ENCODE data around the gene CFP. TPM values are rescaled to one million over a fixed set of nuclear protein-coding genes. Genes with fewer than 3 reads are reported as not detected.

The CFP gene
- polyA plus RNA-seq, 1 donor from 2014 or later = 4.8 TPM

- H4K20me1 ChIP-seq (ENCODE audit: insufficient read depth) = no peaks in the 10 kb centered on the region
- no peak overlapping the region for H3K4me3 ChIP-seq (ENCODE audit: low read length)
- H3K9me2 ChIP-seq (ENCODE audit: insufficient read depth, low read length) = no peaks in the 10 kb centered on the region
- no peaks in the 10 kb centered on the region for H3F3A ChIP-seq (ENCODE audit: insufficient read depth, low read length, poor library complexity, severe bottlenecking)
- no peaks in the 10 kb centered on the region for H3K27me3 ChIP-seq (ENCODE audit: insufficient read depth, low read depth, low read length)
- H3K4me2 ChIP-seq (ENCODE audit: low read length) = no peak overlapping the region
- H3K36me3 ChIP-seq (ENCODE audit: insufficient read depth, low read length) = no peaks in the 10 kb centered on the region
- TF ChIP-seq REST (IDR thresholded peaks at IDR 0.05; ENCODE audit: borderline replicate concordance) (no peak), RAD21 (conservative IDR thresholded peaks at IDR 0.05) (no peak), SMC3 (conservative IDR thresholded peaks at IDR 0.05; ENCODE audit: poor library complexity) (no peak), MXI1 (conservative IDR thresholded peaks at IDR 0.05; ENCODE audit: poor library complexity, severe bottlenecking) (no peak)
- H3K79me2 ChIP-seq (replicated peaks; ENCODE audit: insufficient read depth, low read length) = no peaks in the 10 kb centered on the region
- H3K27ac ChIP-seq (ENCODE audit: low read length) = no peak overlapping the region
- no peak overlapping the region for H2AFZ ChIP-seq (ENCODE audit: low read depth, low read length)
- H3K9ac ChIP-seq (ENCODE audit: low read length) = no peak overlapping the region
- no peaks in the 10 kb centered on the region for H3K9me3 ChIP-seq (ENCODE audit: low read length)
Observed at GRCh38 chrX:47578692-47579091, 51.0 kb downstream of the CFP start.

GRCh38 chrX:47577901-47578300 is 51.8 kb downstream of the CFP start:
- Histone ChIP-seq H3K9me3 (ENCODE audit: low read length) (no peaks in the 10 kb centered on the region), H2AFZ (ENCODE audit: low read depth, low read length) (no peak overlapping the region), H3K79me2 (replicated peaks; ENCODE audit: insufficient read depth, low read length) (no peaks in the 10 kb centered on the region), H3K9ac (ENCODE audit: low read length) (no peak overlapping the region), H3K27me3 (ENCODE audit: insufficient read depth, low read depth, low read length) (no peaks in the 10 kb centered on the region), H4K20me1 (ENCODE audit: insufficient read depth) (no peaks in the 10 kb centered on the region), H3K27ac (ENCODE audit: low read length) (no peak overlapping the region), H3F3A (ENCODE audit: insufficient read depth, low read length, poor library complexity, severe bottlenecking) (no peaks in the 10 kb centered on the region), H3K4me3 (ENCODE audit: low read length) (no peak overlapping the region), H3K36me3 (ENCODE audit: insufficient read depth, low read length) (no peaks in the 10 kb centered on the region), H3K4me2 (ENCODE audit: low read length) (no peak overlapping the region), H3K9me2 (ENCODE audit: insufficient read depth, low read length) (no peaks in the 10 kb centered on the region)
- TF ChIP-seq TAF1 (IDR thresholded peaks at IDR 0.05; ENCODE audit: low read depth) (no peak), REST (IDR thresholded peaks at IDR 0.05; ENCODE audit: borderline replicate concordance) (no peak), POLR2AphosphoS5 (IDR thresholded peaks at IDR 0.05) (no peak)
- TF ChIP-seq, protein P1, sequence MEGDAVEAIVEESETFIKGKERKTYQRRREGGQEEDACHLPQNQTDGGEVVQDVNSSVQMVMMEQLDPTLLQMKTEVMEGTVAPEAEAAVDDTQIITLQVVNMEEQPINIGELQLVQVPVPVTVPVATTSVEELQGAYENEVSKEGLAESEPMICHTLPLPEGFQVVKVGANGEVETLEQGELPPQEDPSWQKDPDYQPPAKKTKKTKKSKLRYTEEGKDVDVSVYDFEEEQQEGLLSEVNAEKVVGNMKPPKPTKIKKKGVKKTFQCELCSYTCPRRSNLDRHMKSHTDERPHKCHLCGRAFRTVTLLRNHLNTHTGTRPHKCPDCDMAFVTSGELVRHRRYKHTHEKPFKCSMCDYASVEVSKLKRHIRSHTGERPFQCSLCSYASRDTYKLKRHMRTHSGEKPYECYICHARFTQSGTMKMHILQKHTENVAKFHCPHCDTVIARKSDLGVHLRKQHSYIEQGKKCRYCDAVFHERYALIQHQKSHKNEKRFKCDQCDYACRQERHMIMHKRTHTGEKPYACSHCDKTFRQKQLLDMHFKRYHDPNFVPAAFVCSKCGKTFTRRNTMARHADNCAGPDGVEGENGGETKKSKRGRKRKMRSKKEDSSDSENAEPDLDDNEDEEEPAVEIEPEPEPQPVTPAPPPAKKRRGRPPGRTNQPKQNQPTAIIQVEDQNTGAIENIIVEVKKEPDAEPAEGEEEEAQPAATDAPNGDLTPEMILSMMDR (IDR thresholded peaks at IDR 0.05; ENCODE audit: poor library complexity, severe bottlenecking) = no peak
